ENCODE data around the gene ABTB1. TPM values are rescaled to one million over a fixed set of nuclear protein-coding genes. Genes with fewer than 3 reads are reported as not detected.
"Not testable (repeated sequence)": the region's sequence is repeated elsewhere in the genome, so short reads cannot be mapped to it uniquely, and the experiment has no call there.

The ABTB1 gene
- total RNA-seq, 1 donor from 2014 or later = 12.2 TPM

DNA sequence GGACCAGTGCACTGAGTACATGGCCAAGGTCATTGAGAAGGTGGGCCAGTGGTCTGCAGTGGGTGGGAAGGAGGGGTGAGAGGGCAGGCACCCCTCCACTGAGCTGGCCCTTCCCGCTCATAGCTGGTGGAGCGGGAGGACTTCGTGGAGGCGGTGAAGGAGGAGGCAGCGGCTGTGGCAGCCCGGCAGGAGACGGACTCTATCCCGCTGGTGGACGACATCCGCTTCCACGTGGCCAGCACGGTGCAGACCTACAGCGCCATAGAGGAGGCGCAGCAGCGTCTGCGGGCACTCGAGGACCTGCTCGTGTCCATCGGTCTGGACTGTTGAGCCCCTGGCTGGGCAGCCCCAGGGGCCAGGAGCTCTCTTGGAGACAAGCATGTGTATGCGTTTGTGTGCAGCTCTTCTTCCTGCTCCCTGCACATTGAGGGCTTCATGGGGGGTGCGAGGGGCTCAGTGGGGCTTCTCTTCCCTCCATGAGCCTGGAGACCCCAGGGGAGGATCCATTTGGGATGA, 7.5 kb downstream of the ABTB1 start:
- no peaks in the 10 kb centered on the region for H3K4me1 Mint-ChIP-seq (ENCODE audit: low read depth)
- H3K27ac Mint-ChIP-seq = no peak overlapping the region
- no peaks in the 10 kb centered on the region for H3K36me3 Mint-ChIP-seq (ENCODE audit: insufficient read depth)
- DNase-seq (ENCODE audit: low spot score, unreplicated experiment) = no peak
- H3K4me3 Mint-ChIP-seq (ENCODE audit: low read depth) = no peak overlapping the region
- peaks cover 3% of the 10 kb centered on the region for H3K27me3 Mint-ChIP-seq
- TF ChIP-seq, protein P1, sequence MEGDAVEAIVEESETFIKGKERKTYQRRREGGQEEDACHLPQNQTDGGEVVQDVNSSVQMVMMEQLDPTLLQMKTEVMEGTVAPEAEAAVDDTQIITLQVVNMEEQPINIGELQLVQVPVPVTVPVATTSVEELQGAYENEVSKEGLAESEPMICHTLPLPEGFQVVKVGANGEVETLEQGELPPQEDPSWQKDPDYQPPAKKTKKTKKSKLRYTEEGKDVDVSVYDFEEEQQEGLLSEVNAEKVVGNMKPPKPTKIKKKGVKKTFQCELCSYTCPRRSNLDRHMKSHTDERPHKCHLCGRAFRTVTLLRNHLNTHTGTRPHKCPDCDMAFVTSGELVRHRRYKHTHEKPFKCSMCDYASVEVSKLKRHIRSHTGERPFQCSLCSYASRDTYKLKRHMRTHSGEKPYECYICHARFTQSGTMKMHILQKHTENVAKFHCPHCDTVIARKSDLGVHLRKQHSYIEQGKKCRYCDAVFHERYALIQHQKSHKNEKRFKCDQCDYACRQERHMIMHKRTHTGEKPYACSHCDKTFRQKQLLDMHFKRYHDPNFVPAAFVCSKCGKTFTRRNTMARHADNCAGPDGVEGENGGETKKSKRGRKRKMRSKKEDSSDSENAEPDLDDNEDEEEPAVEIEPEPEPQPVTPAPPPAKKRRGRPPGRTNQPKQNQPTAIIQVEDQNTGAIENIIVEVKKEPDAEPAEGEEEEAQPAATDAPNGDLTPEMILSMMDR (IDR thresholded peaks at IDR 0.05; ENCODE audit: unreplicated experiment) = no peak
- no peaks in the 10 kb centered on the region for H3K9me3 Mint-ChIP-seq (ENCODE audit: low read depth)

DNA sequence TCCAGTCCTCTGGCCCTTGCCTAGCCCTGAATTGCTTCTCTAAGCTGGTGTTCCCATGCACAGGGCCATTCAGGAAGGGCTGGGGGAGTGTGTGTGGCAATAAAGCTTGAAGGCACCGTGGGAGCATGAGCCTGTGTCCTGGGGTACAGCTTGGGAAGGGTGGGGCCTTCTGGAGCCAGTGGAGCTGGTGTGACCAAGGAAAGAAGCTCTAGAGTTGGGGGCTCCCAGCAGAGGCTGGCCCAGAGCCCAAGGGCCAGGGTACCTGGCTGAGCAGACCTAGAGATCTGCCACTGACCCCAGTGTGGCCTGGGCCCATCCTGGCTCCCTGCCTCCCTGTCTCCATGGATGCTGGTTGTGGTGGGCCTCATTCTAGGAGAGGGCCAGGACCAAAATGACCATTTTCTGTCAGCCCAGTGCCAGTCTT, 8.1 kb downstream of the ABTB1 start:
- peaks cover 3% of the 10 kb centered on the region for H3K27me3 Mint-ChIP-seq
- TF ChIP-seq, protein P1 (IDR thresholded peaks at IDR 0.05; ENCODE audit: unreplicated experiment) = no peak
- H3K9me3 Mint-ChIP-seq (ENCODE audit: low read depth) = no peaks in the 10 kb centered on the region
- H3K36me3 Mint-ChIP-seq (ENCODE audit: insufficient read depth) = no peaks in the 10 kb centered on the region
- no peaks in the 10 kb centered on the region for H3K4me1 Mint-ChIP-seq (ENCODE audit: low read depth)
- H3K4me3 Mint-ChIP-seq (ENCODE audit: low read depth) = no peak overlapping the region
- H3K27ac Mint-ChIP-seq = no peak overlapping the region
- DNase-seq (ENCODE audit: low spot score, unreplicated experiment) = no peak

DNA sequence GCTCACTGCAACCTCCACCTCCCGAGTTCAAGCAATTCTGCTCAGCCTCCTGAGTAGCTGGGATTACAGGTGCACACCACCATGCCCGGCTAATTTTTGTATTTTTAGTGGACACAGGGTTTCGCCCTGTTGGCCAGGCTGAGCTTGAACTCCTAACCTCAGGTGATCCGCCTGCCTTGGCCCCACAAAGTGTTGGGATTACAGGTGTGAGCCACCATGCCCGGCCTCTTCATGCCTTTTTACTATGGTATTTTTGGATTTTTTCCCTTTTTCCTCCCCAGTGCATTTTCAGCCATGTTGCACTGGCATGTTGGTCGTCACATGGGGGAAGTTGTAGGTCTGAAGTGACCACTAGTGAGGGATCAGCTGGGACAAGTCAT, 9.4 kb downstream of the ABTB1 start:
- H3K36me3 Mint-ChIP-seq (ENCODE audit: insufficient read depth); H3K4me3 Mint-ChIP-seq (ENCODE audit: low read depth); H3K4me1 Mint-ChIP-seq (ENCODE audit: low read depth); DNase-seq (ENCODE audit: low spot score, unreplicated experiment); H3K27me3 Mint-ChIP-seq; H3K9me3 Mint-ChIP-seq (ENCODE audit: low read depth): not testable (repeated sequence)
- H3K27ac Mint-ChIP-seq = peak overlapping the region; percentile 80

DNA sequence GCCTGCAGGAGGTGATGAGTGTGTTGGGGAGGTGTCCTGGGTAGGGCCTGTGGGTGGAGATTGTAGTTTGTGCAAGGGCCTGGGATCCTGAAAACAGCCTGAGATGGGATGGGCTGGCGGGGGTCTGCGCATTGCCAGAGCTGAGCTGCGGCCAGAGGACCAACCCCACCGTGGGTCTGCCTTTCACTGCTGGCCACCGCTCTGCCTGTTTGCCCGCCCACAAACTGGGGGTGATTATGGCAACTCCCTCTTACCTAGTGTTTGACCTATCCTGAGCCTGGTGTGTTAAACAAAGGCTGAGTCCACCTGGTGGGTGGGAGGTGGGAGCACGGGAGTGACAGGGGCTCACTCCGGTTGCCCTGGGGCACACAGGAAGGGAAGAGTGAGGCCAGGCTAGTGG, 9.8 kb downstream of the ABTB1 start:
- H3K27ac Mint-ChIP-seq = peak overlapping the region; percentile 80
- DNase-seq (ENCODE audit: low spot score, unreplicated experiment) = no peak
- TF ChIP-seq, protein P1 (IDR thresholded peaks at IDR 0.05; ENCODE audit: unreplicated experiment) = no peak

DNA sequence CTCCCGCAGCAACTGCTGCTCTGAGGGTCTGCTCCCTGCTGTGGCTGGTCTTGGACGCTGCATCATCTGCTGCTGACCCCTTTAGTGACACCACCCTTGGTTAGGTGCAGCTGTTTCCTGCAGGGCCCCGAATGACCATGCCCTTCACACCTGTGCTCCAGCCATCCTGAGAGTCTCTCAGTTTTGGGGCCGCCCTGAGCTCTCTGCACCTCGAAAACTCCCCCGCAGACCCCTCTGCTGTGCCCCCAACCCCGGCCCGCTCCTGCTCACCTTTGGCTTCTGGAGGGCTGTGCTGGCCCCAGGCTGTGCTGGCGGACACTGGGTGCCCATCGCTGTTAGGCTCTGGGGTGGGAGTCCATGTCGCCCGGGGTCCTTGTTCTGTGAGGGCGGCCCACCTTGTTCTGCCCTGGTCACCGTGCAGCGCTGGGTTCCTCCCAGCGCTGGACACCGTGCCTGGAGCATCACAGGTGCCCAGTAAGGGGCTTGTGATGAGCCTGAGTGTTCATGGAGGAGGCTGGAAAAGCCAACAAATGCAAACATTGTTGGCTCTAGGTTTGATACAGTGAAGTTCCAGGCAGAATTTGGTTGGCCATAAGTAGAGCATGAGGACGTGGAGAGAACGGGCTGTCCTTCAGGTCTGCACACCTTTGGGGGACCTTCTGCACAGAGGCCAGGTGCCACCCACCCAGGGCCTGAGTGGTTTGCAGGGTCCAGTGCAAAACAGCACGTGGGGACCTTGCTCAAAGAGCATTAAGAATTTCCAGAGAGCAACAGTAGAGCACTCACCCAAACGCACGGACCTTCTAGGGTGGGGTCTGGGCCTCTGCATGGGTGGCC, 12.3 kb downstream of the ABTB1 start:
- H3K9me3 Mint-ChIP-seq (ENCODE audit: low read depth) = no peaks in the 10 kb centered on the region
- no peak for DNase-seq (ENCODE audit: low spot score, unreplicated experiment)

More for the DNA sequence above, 9.8 kb downstream of the ABTB1 start:
- Mint-ChIP-seq H3K4me3 (ENCODE audit: low read depth) (no peak overlapping the region), H3K36me3 (ENCODE audit: insufficient read depth) (no peaks in the 10 kb centered on the region), H3K9me3 (ENCODE audit: low read depth) (no peaks in the 10 kb centered on the region), H3K27me3 (peaks cover 3% of the 10 kb centered on the region), H3K4me1 (ENCODE audit: low read depth) (no peaks in the 10 kb centered on the region)

More for the DNA sequence above, 12.3 kb downstream of the ABTB1 start:
- H3K27ac Mint-ChIP-seq = no peak overlapping the region
- no peaks in the 10 kb centered on the region for H3K36me3 Mint-ChIP-seq (ENCODE audit: insufficient read depth)
- no peak overlapping the region for H3K4me3 Mint-ChIP-seq (ENCODE audit: low read depth)
- TF ChIP-seq, protein P1 (IDR thresholded peaks at IDR 0.05; ENCODE audit: unreplicated experiment) = no peak
- no peaks in the 10 kb centered on the region for H3K4me1 Mint-ChIP-seq (ENCODE audit: low read depth)
- H3K27me3 Mint-ChIP-seq = peaks cover 3% of the 10 kb centered on the region
